GM19467 (cell line): Measurements from ENCODE around the gene GPR156.
"Not testable (repeated sequence)": the region's sequence is repeated elsewhere in the genome, so short reads cannot be mapped to it uniquely, and the experiment has no call there.

Source experiments
- ATAC-seq: cut with Tn5 transposase; IDR thresholded peaks from one replicate; pipeline ENCODE4 v1.9.1; 2021; ENCODE audit warnings: mild to moderate bottlenecking, moderate library complexity; ENCODE audit not compliant: unreplicated experiment

GPR156 gene

GRCh38 chr3:120163026-120163425 lies 122.0 kb downstream of the GPR156 start:
- ATAC-seq: no peak

- no peak for ATAC-seq
These were observed 122.6 kb downstream of the GPR156 start for GRCh38 chr3:120162400-120162799.

- ATAC-seq: no peak
These were observed 123.1 kb downstream of the GPR156 start for GRCh38 chr3:120161902-120162301.

GRCh38 chr3:120160050-120160449 lies 125.0 kb downstream of the GPR156 start:
- ATAC-seq: no peak

- no peak for ATAC-seq
These were observed 127.3 kb downstream of the GPR156 start for GRCh38 chr3:120157681-120158080.

- ATAC-seq: no peak
These were observed 127.9 kb downstream of the GPR156 start for GRCh38 chr3:120157113-120157512.

GRCh38 chr3:120156699-120157098 lies 128.3 kb downstream of the GPR156 start:
- no peak for ATAC-seq

GRCh38 chr3:120155694-120156093 lies 129.3 kb downstream of the GPR156 start:
- ATAC-seq: not testable (repeated sequence)

GRCh38 chr3:120155108-120155507 lies 129.9 kb downstream of the GPR156 start:
- ATAC-seq: no peak

- no peak for ATAC-seq
These were observed 131.7 kb downstream of the GPR156 start for GRCh38 chr3:120153294-120153693.

- ATAC-seq: no peak
These were observed 133.2 kb downstream of the GPR156 start for GRCh38 chr3:120151791-120152190.

GRCh38 chr3:120148187-120148949 lies 136.7 kb downstream of the GPR156 start:
- no peak for ATAC-seq

- no peak for ATAC-seq
These were observed 137.8 kb downstream of the GPR156 start for GRCh38 chr3:120147072-120147871.

GRCh38 chr3:120145542-120146285 lies 139.3 kb downstream of the GPR156 start:
- ATAC-seq: no peak

GRCh38 chr3:120144267-120144666 lies 140.8 kb downstream of the GPR156 start:
- no peak for ATAC-seq

- no peak for ATAC-seq
These were observed 141.3 kb downstream of the GPR156 start for GRCh38 chr3:120143676-120144075.

GRCh38 chr3:120142236-120142635 lies 142.8 kb downstream of the GPR156 start:
- ATAC-seq: no peak

- ATAC-seq: no peak
These were observed 144.8 kb downstream of the GPR156 start for GRCh38 chr3:120140098-120140742.

- no peak for ATAC-seq
These were observed 145.9 kb downstream of the GPR156 start for GRCh38 chr3:120139140-120139539.

GRCh38 chr3:120137548-120137947 lies 147.5 kb downstream of the GPR156 start:
- no peak for ATAC-seq

- no peak for ATAC-seq
These were observed 154.4 kb downstream of the GPR156 start for GRCh38 chr3:120130656-120131055.
